ENCODE data around the gene FCER2. TPM values are rescaled to one million over a fixed set of nuclear protein-coding genes. Genes with fewer than 3 reads are reported as not detected.

The FCER2 gene
- total and polyA plus RNA-seq, 3 experiments from 2014 or later, result 0.96 to 1.6 TPM; not detected in 1

GRCh38 chr19:7704280-7705060 lies 2.5 kb upstream of the FCER2 start:
- no peaks in the 10 kb centered on the region for H3K9me3 ChIP-seq (ENCODE audit: low read length)
- H3K27ac ChIP-seq (ENCODE audit: low read depth, low read length), result no peak overlapping the region
- ChIA-PET POLR2A (interaction anchor here (0.6 kb wide), 1 partner anchor 256 kb away, joined by 7 read pairs; no protein-coding TSS in a partner anchor), CTCF (interaction anchor here (1.9 kb wide), 1 partner anchor 24 kb away, joined by 10 read pairs; the partner anchor contains the start of gene TRAPPC5)
- Mint-ChIP-seq H3K36me3 (no peaks in the 10 kb centered on the region), H3K4me3 (peak overlapping the region in 2 of 7 donors; percentile 9 to 41), H3K4me1 (peaks cover 26 to 48% (median 35%) of the 10 kb centered on the region in 3 donors), H3K27me3 (peaks cover 3 to 4% of the 10 kb centered on the region in 2 donors), H3K27ac (peak overlapping the region in 4 of 8 donors; percentile 17 to 35 (median 33)), H3K9me3 (no peaks in the 10 kb centered on the region)
- DNase-seq, result no peak
- H3K4me3 ChIP-seq (ENCODE audit: low read length), result no peak overlapping the region
- no peaks in the 10 kb centered on the region for H3K36me3 ChIP-seq (ENCODE audit: insufficient read depth, low read length)
- H3K27me3 ChIP-seq (ENCODE audit: insufficient read depth, low read length, poor library complexity, severe bottlenecking), result no peaks in the 10 kb centered on the region
- peaks cover 39% of the 10 kb centered on the region for H3K4me1 ChIP-seq (ENCODE audit: insufficient read depth, low read length)

- Histone ChIP-seq H3K4me3 (ENCODE audit: low read length) (no peak overlapping the region), H3K36me3 (ENCODE audit: insufficient read depth, low read length) (no peaks in the 10 kb centered on the region), H3K27ac (ENCODE audit: low read depth, low read length) (no peak overlapping the region), H3K4me1 (ENCODE audit: insufficient read depth, low read length) (peaks cover 39% of the 10 kb centered on the region), H3K9me3 (ENCODE audit: low read length) (no peaks in the 10 kb centered on the region), H3K27me3 (ENCODE audit: insufficient read depth, low read length, poor library complexity, severe bottlenecking) (no peaks in the 10 kb centered on the region)
- no peaks in the 10 kb centered on the region for H3K9me3 Mint-ChIP-seq
- peak overlapping the region in 2 of 8 donors; percentile 40 to 75 for H3K27ac Mint-ChIP-seq
- CTCF ChIA-PET, result no interaction called here
- peaks cover 25 to 46% (median 35%) of the 10 kb centered on the region in 3 donors for H3K4me1 Mint-ChIP-seq
- no peak overlapping the region for H3K4me3 Mint-ChIP-seq
- no peak for DNase-seq
- POLR2A ChIA-PET, result no interaction called here
- peaks cover 7 to 8% of the 10 kb centered on the region in 2 donors for H3K27me3 Mint-ChIP-seq
- H3K36me3 Mint-ChIP-seq, result no peaks in the 10 kb centered on the region
Measured at GRCh38 chr19:7703332-7703731, 1.4 kb upstream of the FCER2 start.

- ChIA-PET CTCF (interaction anchor here (2.6 kb wide), 1 partner anchor 20 kb away, joined by 15 read pairs; the partner anchor contains the start of gene TRAPPC5), POLR2A (interaction anchor here (0.6 kb wide), 1 partner anchor 159 kb away, joined by 3 read pairs; no protein-coding TSS in a partner anchor)
- H3K4me3 Mint-ChIP-seq, result no peak overlapping the region
- no peaks in the 10 kb centered on the region for H3K36me3 Mint-ChIP-seq
- Histone ChIP-seq H3K9me3 (ENCODE audit: low read length) (no peaks in the 10 kb centered on the region), H3K36me3 (ENCODE audit: insufficient read depth, low read length) (no peaks in the 10 kb centered on the region), H3K27me3 (ENCODE audit: insufficient read depth, low read length, poor library complexity, severe bottlenecking) (no peaks in the 10 kb centered on the region), H3K4me1 (ENCODE audit: insufficient read depth, low read length) (peaks cover 22% of the 10 kb centered on the region), H3K4me3 (ENCODE audit: low read length) (no peak overlapping the region), H3K27ac (ENCODE audit: low read depth, low read length) (no peak overlapping the region)
- peak overlapping the region in 1 of 8 donors; percentile 27 for H3K27ac Mint-ChIP-seq
- peaks cover 13 to 23% of the 10 kb centered on the region in 2 donors for H3K27me3 Mint-ChIP-seq
- DNase-seq, result no peak
- H3K4me1 Mint-ChIP-seq, result peaks cover 15 to 32% (median 26%) of the 10 kb centered on the region in 3 donors
- H3K9me3 Mint-ChIP-seq, result no peaks in the 10 kb centered on the region
Measured at GRCh38 chr19:7701049-7701653, 780 bp downstream of the FCER2 start.

- H3K27me3 Mint-ChIP-seq, result peaks cover 17 to 23% of the 10 kb centered on the region in 2 donors
- no peak overlapping the region for H3K27ac ChIP-seq (ENCODE audit: low read depth, low read length)
- peaks cover 3 to 18% (median 11%) of the 10 kb centered on the region in 3 donors for H3K4me1 Mint-ChIP-seq
- H3K27ac Mint-ChIP-seq, result peak overlapping the region in 2 of 8 donors; percentile 15 to 77
- no peaks in the 10 kb centered on the region for H3K27me3 ChIP-seq (ENCODE audit: insufficient read depth, low read length, poor library complexity, severe bottlenecking)
- H3K4me3 Mint-ChIP-seq, result no peak overlapping the region
- POLR2A ChIA-PET, result no interaction called here
- no peaks in the 10 kb centered on the region for H3K36me3 ChIP-seq (ENCODE audit: insufficient read depth, low read length)
- CTCF ChIA-PET, result interaction anchor here (2.6 kb wide), 1 partner anchor 19 kb away, joined by 15 read pairs; the partner anchor contains the start of gene TRAPPC5
- peaks cover 9% of the 10 kb centered on the region for H3K4me1 ChIP-seq (ENCODE audit: insufficient read depth, low read length)
- H3K4me3 ChIP-seq (ENCODE audit: low read length), result no peak overlapping the region
- no peak for DNase-seq
- no peaks in the 10 kb centered on the region for H3K9me3 ChIP-seq (ENCODE audit: low read length)
- H3K36me3 Mint-ChIP-seq, result no peaks in the 10 kb centered on the region
- no peaks in the 10 kb centered on the region for H3K9me3 Mint-ChIP-seq
Measured at GRCh38 chr19:7699417-7700401, 2.2 kb downstream of the FCER2 start.

- Histone ChIP-seq H3K9me3 (ENCODE audit: low read length) (no peaks in the 10 kb centered on the region), H3K4me1 (ENCODE audit: insufficient read depth, low read length) (peaks cover 2% of the 10 kb centered on the region), H3K27me3 (ENCODE audit: insufficient read depth, low read length, poor library complexity, severe bottlenecking) (no peaks in the 10 kb centered on the region), H3K4me3 (ENCODE audit: low read length) (no peak overlapping the region), H3K36me3 (ENCODE audit: insufficient read depth, low read length) (no peaks in the 10 kb centered on the region), H3K27ac (ENCODE audit: low read depth, low read length) (no peak overlapping the region)
- Mint-ChIP-seq H3K4me1 (peaks cover 3 to 20% (median 4%) of the 10 kb centered on the region in 3 donors), H3K27ac (peak overlapping the region in 1 of 8 donors; percentile 32), H3K4me3 (no peak overlapping the region), H3K27me3 (peaks cover 17 to 23% of the 10 kb centered on the region in 2 donors), H3K9me3 (no peaks in the 10 kb centered on the region), H3K36me3 (no peaks in the 10 kb centered on the region)
- no peak for DNase-seq
- POLR2A ChIA-PET, result no interaction called here
- CTCF ChIA-PET, result interaction anchor here (2.6 kb wide), 1 partner anchor 18 kb away, joined by 15 read pairs; the partner anchor contains the start of gene TRAPPC5
Measured at GRCh38 chr19:7699003-7699402, 2.9 kb downstream of the FCER2 start.

- no peak overlapping the region for H3K4me3 Mint-ChIP-seq
- ChIA-PET CTCF (interaction anchor here (2.6 kb wide), 1 partner anchor 18 kb away, joined by 15 read pairs; the partner anchor contains the start of gene TRAPPC5), POLR2A (no interaction called here)
- no peaks in the 10 kb centered on the region for H3K36me3 Mint-ChIP-seq
- peaks cover 17 to 23% of the 10 kb centered on the region in 2 donors for H3K27me3 Mint-ChIP-seq
- Histone ChIP-seq H3K4me3 (ENCODE audit: low read length) (no peak overlapping the region), H3K4me1 (ENCODE audit: insufficient read depth, low read length) (no peaks in the 10 kb centered on the region), H3K27me3 (ENCODE audit: insufficient read depth, low read length, poor library complexity, severe bottlenecking) (no peaks in the 10 kb centered on the region), H3K27ac (ENCODE audit: low read depth, low read length) (no peak overlapping the region), H3K36me3 (ENCODE audit: insufficient read depth, low read length) (no peaks in the 10 kb centered on the region), H3K9me3 (ENCODE audit: low read length) (no peaks in the 10 kb centered on the region)
- DNase-seq, result no peak
- H3K9me3 Mint-ChIP-seq, result no peaks in the 10 kb centered on the region
- H3K4me1 Mint-ChIP-seq, result peaks cover 3 to 17% (median 4%) of the 10 kb centered on the region in 3 donors
- no peak overlapping the region for H3K27ac Mint-ChIP-seq
Measured at GRCh38 chr19:7698583-7698982, 3.3 kb downstream of the FCER2 start.

GRCh38 chr19:7697721-7698287 lies 4.1 kb downstream of the FCER2 start:
- no peak overlapping the region for H3K27ac ChIP-seq (ENCODE audit: low read depth, low read length)
- no peak for DNase-seq
- Mint-ChIP-seq H3K9me3 (no peaks in the 10 kb centered on the region), H3K27ac (no peak overlapping the region), H3K4me3 (peak overlapping the region in 1 of 7 donors; percentile 11), H3K36me3 (no peaks in the 10 kb centered on the region), H3K27me3 (peaks cover 17 to 23% of the 10 kb centered on the region in 2 donors), H3K4me1 (peaks cover 3 to 16% (median 4%) of the 10 kb centered on the region in 3 donors)
- no peak overlapping the region for H3K4me3 ChIP-seq (ENCODE audit: low read length)
- H3K9me3 ChIP-seq (ENCODE audit: low read length), result peaks cover under 1% of the 10 kb centered on the region
- ChIA-PET POLR2A (interaction anchor here (0.7 kb wide), 1 partner anchor 621 kb away, joined by 5 read pairs; no protein-coding TSS in a partner anchor), CTCF (no interaction called here)
- H3K4me1 ChIP-seq (ENCODE audit: insufficient read depth, low read length), result peaks cover 7% of the 10 kb centered on the region
- H3K36me3 ChIP-seq (ENCODE audit: insufficient read depth, low read length), result no peaks in the 10 kb centered on the region
- no peaks in the 10 kb centered on the region for H3K27me3 ChIP-seq (ENCODE audit: insufficient read depth, low read length, poor library complexity, severe bottlenecking)

All from CD8-positive, alpha-beta memory T cell (primary cell).